ENCODE results near the gene CYP26A1.

- TF ChIP-seq CTCF (conservative IDR thresholded peaks at IDR 0.05 in 1 of 2, IDR thresholded peaks at IDR 0.05 in 1 of 2; ENCODE audit: extremely low read depth in 1 of 2, insufficient read depth in 1 of 2, low read depth in 1 of 2, low read length in 2 of 2) (no peak), EZH2 (IDR thresholded peaks at IDR 0.05; ENCODE audit: borderline replicate concordance, low read length) (no peak)
These were observed 33.0 kb downstream of the CYP26A1 start for GRCh38 chr10:93106631-93107072.
